ENCODE data around the gene METAP1.

- no peak for TF ChIP-seq POLR2A (IDR thresholded peaks at IDR 0.05)
- TF ChIP-seq CTCF (IDR thresholded peaks at IDR 0.05) = no peak
Measured at GRCh38 chr4:99052902-99053301, 57.4 kb downstream of the METAP1 start.
